PC-9 (cell line): ENCODE measurements around the gene SLIRP. TPM values are rescaled to one million over a fixed set of nuclear protein-coding genes. Genes with fewer than 3 reads are reported as not detected.
"Not testable (repeated sequence)": the region's sequence is repeated elsewhere in the genome, so short reads cannot be mapped to it uniquely, and the experiment has no call there.

Experiments used
- Bru-seq: library from RNA; stranded (reverse); fragments of 400-500 nt; gene quantifications from one replicate; lab custom pipeline; 2021; lab: Mats Ljungman, UMichigan
- BruChase-seq, 2 experiments: library from RNA; stranded (reverse); fragments of 400-500 nt; gene quantifications; one replicate each; lab custom pipeline; 2021; lab: Mats Ljungman, UMichigan
- BruUV-seq: library from RNA; stranded (reverse); fragments of 400-500 nt; replicated peaks from 2 replicates; lab custom pipeline; 2021; lab: Mats Ljungman, UMichigan
- CTCF ChIA-PET: fragments of 300-600 bp; sonication (Branson Sonifier 250); formaldehyde crosslinking; loops from one replicate; lab custom pipeline; 2022; ENCODE audit warnings: antibody characterized with exemption; lab: Charles Lee
- POLR2A ChIA-PET: fragments of 300-600 bp; sonication (Branson Sonifier 250); formaldehyde crosslinking; loops from one replicate; lab custom pipeline; 2022; ENCODE audit warnings: antibody characterized with exemption; ENCODE audit not compliant: unreplicated experiment; lab: Charles Lee
- DNase-seq, 2 experiments: peaks; one replicate each; pipeline versions ENCODE4 v3.0.0 to v3.0.0-alpha.2; 2015 to 2022; ENCODE audit warnings: mixed read lengths in 1 of 2
- H2AFZ ChIP-seq: fragments of 200-600 bp; sonication (generic); 2 replicates; pipeline ENCODE4 v1.8.1; 2017; ENCODE audit warnings: antibody characterized with exemption
- H3F3A ChIP-seq: fragments of 200-600 bp; sonication (generic); 2 replicates; pipeline ENCODE4 v1.8.1; 2017; ENCODE audit warnings: antibody characterized with exemption, mild to moderate bottlenecking, low read depth; ENCODE audit not compliant: insufficient read depth
- H3K27ac ChIP-seq: fragments of 200-600 bp; sonication (generic); 2 replicates; pipeline ENCODE4 v1.6.1; 2016; ENCODE audit warnings: mixed run types
- H3K27me3 ChIP-seq: fragments of 200-600 bp; sonication (generic); 2 replicates; pipeline ENCODE4 v1.6.1; 2016; ENCODE audit warnings: low read depth, mixed run types; ENCODE audit not compliant: insufficient read depth
- H3K36me3 ChIP-seq: fragments of 200-600 bp; sonication (generic); 2 replicates; pipeline ENCODE4 v1.6.1; 2016; ENCODE audit warnings: low read depth, mixed run types
- H3K4me1 ChIP-seq: fragments of 200-600 bp; sonication (generic); replicated peaks from 2 replicates; pipeline ENCODE4 v1.6.1; 2016; ENCODE audit warnings: mixed run types; ENCODE audit not compliant: insufficient read depth
- H3K4me2 ChIP-seq: fragments of 200-600 bp; sonication (generic); 2 replicates; pipeline ENCODE4 v1.6.1; 2017; ENCODE audit warnings: mixed run types
- H3K4me3 ChIP-seq: fragments of 200-600 bp; sonication (generic); 2 replicates; pipeline ENCODE4 v1.6.1; 2016; ENCODE audit warnings: mixed run types
- H3K79me2 ChIP-seq: fragments of 200-600 bp; sonication (generic); 2 replicates; pipeline ENCODE4 v1.6.1; 2017; ENCODE audit warnings: low read depth, mixed run types
- H3K9me2 ChIP-seq: fragments of 200-600 bp; sonication (generic); 2 replicates; pipeline ENCODE4 v1.8.1; 2017; ENCODE audit warnings: mild to moderate bottlenecking; ENCODE audit not compliant: insufficient read depth
- H3K9me3 ChIP-seq: fragments of 200-600 bp; sonication (generic); 2 replicates; pipeline ENCODE4 v1.8.1; 2016; ENCODE audit warnings: low read depth; ENCODE audit not compliant: insufficient read depth
- H4K20me1 ChIP-seq: fragments of 200-600 bp; sonication (generic); 2 replicates; pipeline ENCODE4 v1.8.1; 2017; ENCODE audit not compliant: insufficient read depth
- CTCF ChIP-seq: fragments of 200-600 bp; sonication (generic); conservative IDR thresholded peaks from 2 replicates; pipeline ENCODE4 v1.6.1; 2017; ENCODE audit warnings: mixed run types, antibody characterized with exemption, mild to moderate bottlenecking, moderate library complexity
- EZH2 ChIP-seq: fragments of 200-600 bp; sonication (generic); IDR thresholded peaks from 2 replicates; pipeline ENCODE4 v1.8.0; 2017; ENCODE audit warnings: antibody characterized with exemption, low read depth
- intact Hi-C: fragments of 100-400 bp; cut with micrococcal nuclease; formaldehyde crosslinking; loops from one replicate; pipeline ENCODE4 v1.10.0; 2022; ENCODE audit not compliant: unreplicated experiment
- long read RNA-seq: library from polyadenylated mRNA; stranded (forward); transcript quantifications from one replicate; pipeline ENCODE4 v2.0.0, GENCODE V29; 2022
- total RNA-seq: library from RNA; stranded (reverse); gene quantifications from 2 replicates; pipeline ENCODE4 v1.2.3, GENCODE V29; 2021

Gene SLIRP
- 298 and 375 TPM in 2 replicates for total RNA-seq
- percentile 76 among the genes with signal in this experiment for Bru-seq, nascent RNA
- BruChase-seq, experiment 1, labeled RNA remaining after a 2-hour chase, result percentile 56 among the genes with signal in this experiment
- BruChase-seq, experiment 2, labeled RNA remaining after a 6-hour chase, result percentile 53 among the genes with signal in this experiment
- long read RNA-seq, transcript SLIRP-201 (4 exons, 394 nt), result minor isoform, 41 of 2,144 reads
- long read RNA-seq, transcript SLIRP-202 (4 exons, 285 nt), result minor isoform, 27 of 2,144 reads
- long read RNA-seq, transcript SLIRP-209 (4 exons, 408 nt), result major isoform, 2,005 of 2,144 reads
- long read RNA-seq, partial matches to known transcripts, result 6 of 2,144 reads
- long read RNA-seq, other reads (novel, unspliced or antisense), result 58 of 2,144 reads

GRCh38 chr14:77707724-77708408 is at the start of gene SLIRP, which contains the start of gene ALKBH1:
Gene SLIRP (plus strand): TSS chr14:77708103. CDS start chr14:77708112, 9 bp downstream.
Gene ALKBH1 (minus strand): TSS chr14:77708023. CDS start chr14:77708004, 19 bp downstream.
- Histone ChIP-seq H3K4me2 (peak within 1 kb of the TSS; percentile 86), H4K20me1 (peaks cover 30% of the 10 kb centered on the region), H3K27ac (peak within 1 kb of the TSS; percentile 27), H3K36me3 (peaks cover 28% of the 10 kb centered on the region), H3K4me1 (peaks cover 25% of the 10 kb centered on the region), H3K27me3 (no peaks in the 10 kb centered on the region), H3K9me2 (no peaks in the 10 kb centered on the region), H3K79me2 (peaks cover 75% of the 10 kb centered on the region), H3F3A (peaks cover 12% of the 10 kb centered on the region; the same call in 1 of the 2 replicates), H2AFZ (peak within 1 kb of the TSS; percentile 99), H3K9me3 (no peaks in the 10 kb centered on the region), H3K4me3 (peak within 1 kb of the TSS; percentile 74)
- peak; percentile 88 to 92 for DNase-seq
- ChIA-PET CTCF (interaction anchor here (0.5 to 0.7 kb wide), 7 partner anchors 104 to 765 kb away, joined by 3 to 8 read pairs (median 5); no protein-coding TSS in a partner anchor), POLR2A (interaction anchor here (0.6 kb wide), 1 partner anchor 52 kb away, joined by 3 read pairs; no protein-coding TSS in a partner anchor)
- BruUV-seq, result no TSS peak
- intact Hi-C loops, result loop anchor here (1.0 to 10.0 kb wide), 7 partner anchors 53 to 553 kb away; partner anchors contain the start of genes GSTZ1, POMT2, SPTLC2 and VIPAS39
- TF ChIP-seq EZH2, result no peak
- TF ChIP-seq CTCF, result no peak; the same call in 1 of the 2 replicates

GRCh38 chr14:77659831-77660230 is 48.1 kb upstream of the SLIRP start:
- Histone ChIP-seq H3K4me3 (no peak overlapping the region), H4K20me1 (no peaks in the 10 kb centered on the region), H2AFZ (no peak overlapping the region), H3F3A (peaks cover 20% of the 10 kb centered on the region), H3K27ac (no peak overlapping the region), H3K79me2 (no peaks in the 10 kb centered on the region), H3K4me2 (no peak overlapping the region), H3K9me2 (no peaks in the 10 kb centered on the region), H3K27me3 (no peaks in the 10 kb centered on the region), H3K9me3 (no peaks in the 10 kb centered on the region), H3K4me1 (peaks cover 14% of the 10 kb centered on the region), H3K36me3 (no peaks in the 10 kb centered on the region)
- no peak for DNase-seq
- BruUV-seq, result no TSS peak
- intact Hi-C loops, result loop anchor here (10.0 kb wide), 2 partner anchors 305 to 365 kb away; no protein-coding TSS in a partner anchor
- TF ChIP-seq EZH2, result no peak
- TF ChIP-seq CTCF, result no peak
- ChIA-PET POLR2A (no interaction called here), CTCF (no interaction called here)

GRCh38 chr14:77660754-77661153 is 47.1 kb upstream of the SLIRP start:
- H3K4me1 ChIP-seq, result peaks cover 14% of the 10 kb centered on the region
- DNase-seq, result no peak
- no peaks in the 10 kb centered on the region for H3K9me3 ChIP-seq
- no peaks in the 10 kb centered on the region for H3K27me3 ChIP-seq
- intact Hi-C loops, result no loop called here
- no peaks in the 10 kb centered on the region for H3K79me2 ChIP-seq
- no peak overlapping the region for H3K27ac ChIP-seq
- peaks cover 20% of the 10 kb centered on the region for H3F3A ChIP-seq
- CTCF ChIA-PET, result no interaction called here
- no peaks in the 10 kb centered on the region for H3K36me3 ChIP-seq
- POLR2A ChIA-PET, result no interaction called here
- H3K9me2 ChIP-seq, result no peaks in the 10 kb centered on the region
- no TSS peak for BruUV-seq
- TF ChIP-seq EZH2, result no peak
- no peak for TF ChIP-seq CTCF
- H3K4me2 ChIP-seq, result no peak overlapping the region
- H2AFZ ChIP-seq, result no peak overlapping the region
- no peaks in the 10 kb centered on the region for H4K20me1 ChIP-seq
- no peak overlapping the region for H3K4me3 ChIP-seq

GRCh38 chr14:77661562-77661961 is 46.3 kb upstream of the SLIRP start:
- H3F3A ChIP-seq, result peaks cover 26% of the 10 kb centered on the region
- H3K9me3 ChIP-seq, H3K27ac ChIP-seq, H3K36me3 ChIP-seq, H2AFZ ChIP-seq, H4K20me1 ChIP-seq, H3K9me2 ChIP-seq, H3K4me3 ChIP-seq, DNase-seq, H3K27me3 ChIP-seq, BruUV-seq, H3K4me2 ChIP-seq, H3K79me2 ChIP-seq, CTCF ChIA-PET, intact Hi-C loops, POLR2A ChIA-PET: not testable (repeated sequence)
- peaks cover 14% of the 10 kb centered on the region for H3K4me1 ChIP-seq
